Immature natural killer cell (primary cell): Measurements from ENCODE around the gene ZNF610. TPM values are rescaled to one million over a fixed set of nuclear protein-coding genes. Genes with fewer than 3 reads are reported as not detected.
"Not testable (repeated sequence)": the region's sequence is repeated elsewhere in the genome, so short reads cannot be mapped to it uniquely, and the experiment has no call there.

ENCODE experiments used
- DNase-seq, 3 donors: peaks; one replicate each; pipeline ENCODE4 v3.0.0; 2022; ENCODE audit warnings: mixed read lengths in 1 of 3
- H3K27ac Mint-ChIP-seq, 6 donors: one replicate each; pipeline ENCODE4 v1.8.0; 2020; ENCODE audit warnings: mixed read lengths in 6 of 6, mild to moderate bottlenecking in 5 of 6, inconsistent platforms in 4 of 6, moderate library complexity in 3 of 6
- H3K27me3 Mint-ChIP-seq, 3 donors: one replicate each; pipeline ENCODE4 v1.8.0; 2020 to 2021; ENCODE audit warnings: low read depth in 3 of 3, mild to moderate bottlenecking in 3 of 3, mixed read lengths in 3 of 3, moderate library complexity in 3 of 3, inconsistent platforms in 1 of 3
- H3K36me3 Mint-ChIP-seq, 3 donors: one replicate each; pipeline ENCODE4 v1.8.0; 2020; ENCODE audit warnings: mixed read lengths in 3 of 3, inconsistent platforms in 2 of 3, mild to moderate bottlenecking in 2 of 3
- H3K4me1 Mint-ChIP-seq, 2 donors: one replicate each; pipeline ENCODE4 v1.8.0; 2020; ENCODE audit warnings: inconsistent platforms in 2 of 2, mild to moderate bottlenecking in 2 of 2, mixed read lengths in 2 of 2, moderate library complexity in 1 of 2
- H3K4me3 Mint-ChIP-seq, 5 donors: one replicate each; pipeline ENCODE4 v1.8.0; 2020; ENCODE audit warnings: mild to moderate bottlenecking in 5 of 5, mixed read lengths in 5 of 5, inconsistent platforms in 3 of 5, moderate library complexity in 3 of 5
- H3K9me3 Mint-ChIP-seq, 6 donors: one replicate each; pipeline ENCODE4 v1.8.0; 2020; ENCODE audit warnings: mild to moderate bottlenecking in 6 of 6, mixed read lengths in 6 of 6, inconsistent platforms in 4 of 6, moderate library complexity in 3 of 6
- polyA plus RNA-seq, 3 donors: library from polyadenylated mRNA; unstranded; fragments of 300-500 nt; fragmentation: Illumina TruSeq; gene quantifications; one replicate each; pipeline ENCODE4 v1.2.3, GENCODE V29; 2021

The ZNF610 gene
- polyA plus RNA-seq, 3 donors from 2014 or later, result 0.63 to 1.3 TPM; not detected in 1

DNA sequence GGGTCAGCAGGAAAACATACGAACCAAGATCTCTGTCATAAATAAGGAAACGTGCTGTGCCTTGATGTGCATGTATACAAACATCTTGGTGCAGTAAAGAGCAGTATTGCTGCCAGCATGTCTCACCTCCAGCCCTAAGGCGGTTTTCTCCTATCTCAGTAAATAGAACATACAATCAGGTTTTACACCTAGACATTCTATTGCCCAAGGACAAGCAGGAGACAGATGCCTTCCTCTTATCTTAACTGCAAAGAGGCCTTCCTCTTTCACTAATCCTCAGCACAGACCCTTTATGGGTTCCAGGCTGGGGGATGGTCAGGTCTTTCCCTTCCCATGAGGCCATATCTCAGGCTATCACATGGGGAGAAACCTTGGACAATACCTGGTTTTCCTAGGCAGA, 3.0 kb downstream of the ZNF610 start:
- not testable (repeated sequence) for H3K27me3 Mint-ChIP-seq, DNase-seq, H3K36me3 Mint-ChIP-seq, H3K27ac Mint-ChIP-seq, H3K4me3 Mint-ChIP-seq
- peaks cover 7 to 12% (median 11%) of the 10 kb centered on the region in 6 donors for H3K9me3 Mint-ChIP-seq
- H3K4me1 Mint-ChIP-seq, result peaks cover 22 to 24% of the 10 kb centered on the region in 2 donors

GRCh38 chr19:52343548-52343947, 7.5 kb downstream of the ZNF610 start:
- peaks cover 2 to 7% (median 7%) of the 10 kb centered on the region in 3 donors for H3K36me3 Mint-ChIP-seq
- peak overlapping the region in 2 of 6 donors; percentile 3 to 11 for H3K27ac Mint-ChIP-seq

DNA sequence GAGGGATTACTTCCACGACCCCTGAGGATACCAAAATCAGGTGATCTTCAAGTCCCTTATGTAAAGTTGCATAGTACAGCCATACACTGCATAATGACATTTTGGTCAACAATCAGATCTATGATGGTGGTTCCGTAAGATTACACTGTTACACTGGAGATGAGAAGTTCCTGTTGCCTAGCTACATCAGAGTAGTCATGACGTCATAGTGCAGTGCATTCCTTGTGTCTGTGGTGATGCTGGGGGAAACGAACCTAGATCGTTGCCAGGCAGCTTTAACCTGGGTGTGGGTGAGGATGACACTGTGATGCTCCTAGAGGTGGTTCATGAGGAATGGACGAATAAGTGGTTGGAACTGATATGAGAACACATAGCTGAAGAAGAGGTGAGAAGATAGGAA, 9.1 kb downstream of the ZNF610 start:
- Mint-ChIP-seq H3K36me3 (peaks cover 10 to 15% (median 13%) of the 10 kb centered on the region in 3 donors), H3K27me3 (peaks cover 0 to 1% (median 0%) of the 10 kb centered on the region in 3 donors), H3K4me1 (peaks cover 2 to 5% of the 10 kb centered on the region in 2 donors), H3K9me3 (peaks cover 0 to 4% (median 0%) of the 10 kb centered on the region in 6 donors), H3K27ac (no peak overlapping the region), H3K4me3 (no peak overlapping the region)
- no peak for DNase-seq

More at GRCh38 chr19:52343548-52343947, 7.5 kb downstream of the ZNF610 start:
- H3K9me3 Mint-ChIP-seq, result peaks cover 0 to 3% (median 0%) of the 10 kb centered on the region in 6 donors
- DNase-seq, result peak; percentile 46 to 60 (median 55)
- H3K27me3 Mint-ChIP-seq, result no peaks in the 10 kb centered on the region
- peaks cover 2 to 5% of the 10 kb centered on the region in 2 donors for H3K4me1 Mint-ChIP-seq
- no peak overlapping the region for H3K4me3 Mint-ChIP-seq

DNA sequence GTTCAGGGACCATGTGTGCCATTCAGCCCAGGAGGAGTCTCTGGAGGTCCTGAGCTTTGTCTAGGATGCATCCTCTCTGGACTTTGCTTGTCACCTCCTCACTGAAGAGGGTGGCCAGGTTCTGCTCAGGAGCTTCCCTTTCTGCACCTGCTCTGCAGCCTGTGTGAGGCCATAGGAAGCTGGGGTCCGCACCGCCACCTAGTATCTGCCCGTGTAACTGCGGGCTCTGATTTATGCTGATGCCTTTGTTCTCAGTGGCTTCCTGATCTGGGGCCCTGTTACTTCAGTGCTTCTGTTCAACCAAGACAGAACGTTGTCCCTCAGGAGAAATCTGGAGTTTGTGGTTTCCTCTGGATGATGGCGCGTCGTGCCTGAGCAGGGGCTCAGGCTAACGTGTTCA, 15.5 kb downstream of the ZNF610 start:
- DNase-seq, result no peak
- Mint-ChIP-seq H3K9me3 (peaks cover 3 to 33% (median 10%) of the 10 kb centered on the region in 6 donors), H3K27ac (no peak overlapping the region), H3K27me3 (peaks cover 0 to 1% (median 0%) of the 10 kb centered on the region in 3 donors), H3K4me1 (no peaks in the 10 kb centered on the region), H3K4me3 (no peak overlapping the region), H3K36me3 (peaks cover 33 to 56% (median 50%) of the 10 kb centered on the region in 3 donors)

DNA sequence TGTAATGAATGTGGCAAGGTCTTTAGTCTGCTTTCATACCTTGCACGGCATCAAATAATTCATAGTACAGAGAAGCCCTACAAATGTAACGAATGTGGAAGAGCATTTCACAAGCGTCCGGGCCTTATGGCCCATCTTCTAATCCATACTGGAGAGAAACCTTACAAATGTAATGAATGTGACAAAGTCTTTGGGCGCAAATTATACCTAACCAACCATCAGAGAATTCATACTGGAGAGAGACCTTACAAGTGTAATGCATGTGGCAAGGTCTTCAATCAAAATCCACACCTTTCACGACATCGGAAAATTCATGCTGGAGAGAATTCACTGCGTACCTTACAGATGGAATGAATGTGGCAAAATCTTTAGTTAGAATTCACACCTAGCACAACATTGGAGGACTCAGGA, 30.4 kb downstream of the ZNF610 start:
- Mint-ChIP-seq H3K9me3 (peaks cover 34 to 79% (median 66%) of the 10 kb centered on the region in 6 donors), H3K4me3 (no peak overlapping the region), H3K4me1 (peaks cover 13 to 17% of the 10 kb centered on the region in 2 donors), H3K27me3 (peaks cover 10 to 13% (median 12%) of the 10 kb centered on the region in 3 donors), H3K27ac (no peak overlapping the region), H3K36me3 (peaks cover 35 to 40% (median 38%) of the 10 kb centered on the region in 3 donors)
- DNase-seq, result no peak

DNA sequence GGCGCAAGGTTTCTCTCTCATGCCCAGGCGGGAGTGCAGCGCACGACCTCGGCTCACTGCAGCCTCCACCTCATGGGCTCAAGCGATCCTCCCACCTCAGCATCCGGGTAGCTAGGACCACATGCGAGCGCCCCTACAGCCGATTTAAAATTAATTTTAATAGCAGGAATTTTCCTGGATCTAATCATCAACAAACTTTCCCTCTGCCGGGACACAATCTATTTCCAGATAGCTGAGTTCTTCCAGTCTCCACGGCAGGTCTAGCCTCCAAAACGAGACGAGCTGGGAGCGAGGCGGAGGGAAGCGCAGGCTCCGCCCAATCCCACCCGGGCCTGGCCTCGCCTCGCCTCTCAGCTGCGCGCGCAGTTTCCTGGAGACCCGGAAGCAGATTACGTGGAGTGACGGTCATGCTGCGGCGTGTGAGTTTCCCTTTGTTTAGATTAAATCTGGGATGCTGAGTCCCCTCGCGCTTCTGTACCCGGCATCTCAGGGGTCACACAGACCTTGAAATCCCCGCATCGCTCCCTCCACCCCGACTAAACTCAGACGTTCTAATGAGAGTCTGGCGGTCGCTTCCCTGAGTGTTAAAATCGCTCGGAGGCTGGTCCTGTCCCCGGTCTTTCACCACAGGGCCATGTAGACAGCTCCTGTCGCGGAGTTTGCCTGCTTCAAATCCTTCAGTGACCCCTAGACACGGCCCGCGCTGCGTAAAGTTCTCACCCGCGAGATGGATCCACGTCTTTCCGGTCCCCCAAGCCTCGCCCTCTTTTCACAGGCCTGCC, 33.7 kb downstream of the ZNF610 start, which contains the start of gene ZNF880:
Gene ZNF880 (plus strand): TSS at position 365 of the 782 bp plus-strand sequence. CDS start 43 bp downstream, at position 408.
- peak; percentile 88 to 92 (median 90) for DNase-seq
- H3K9me3 Mint-ChIP-seq, result peaks cover 36 to 71% (median 67%) of the 10 kb centered on the region in 6 donors
- H3K27me3 Mint-ChIP-seq, result peaks cover 13% of the 10 kb centered on the region in 3 donors
- peaks cover 13 to 17% of the 10 kb centered on the region in 2 donors for H3K4me1 Mint-ChIP-seq
- H3K4me3 Mint-ChIP-seq, result peak within 1 kb of the TSS; percentile 95 to 98 (median 97)
- peak within 1 kb of the TSS; percentile 98 to 99 (median 99) for H3K27ac Mint-ChIP-seq
- H3K36me3 Mint-ChIP-seq, result peaks cover 43 to 52% (median 52%) of the 10 kb centered on the region in 3 donors

DNA sequence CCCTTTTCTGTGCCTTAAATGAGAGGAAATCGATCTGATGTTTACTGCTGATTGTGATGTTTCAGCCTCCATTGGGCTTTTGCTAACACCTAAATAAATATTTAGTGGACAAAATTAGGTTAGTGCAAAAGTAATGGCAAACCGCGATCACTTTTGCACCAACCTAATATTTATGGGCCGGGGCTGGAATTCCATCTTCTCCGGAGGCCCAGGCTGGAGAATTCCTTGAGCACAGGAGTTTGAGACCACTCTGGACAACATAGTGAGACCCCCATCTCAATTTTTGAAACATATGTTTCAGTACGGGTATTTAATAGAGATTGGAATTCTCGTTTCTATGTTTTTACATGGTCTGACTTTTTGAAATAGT, 34.3 kb downstream of the ZNF610 start:
- Mint-ChIP-seq H3K4me1 (peaks cover 13 to 17% of the 10 kb centered on the region in 2 donors), H3K27me3 (peaks cover 13 to 15% (median 13%) of the 10 kb centered on the region in 3 donors), H3K4me3 (peak overlapping the region; percentile 95 to 98 (median 97)), H3K9me3 (peaks cover 32 to 73% (median 65%) of the 10 kb centered on the region in 6 donors), H3K27ac (peak overlapping the region; percentile 98 to 99 (median 99)), H3K36me3 (peaks cover 47 to 57% (median 55%) of the 10 kb centered on the region in 3 donors)
- no peak for DNase-seq

- Mint-ChIP-seq H3K9me3 (peaks cover 31 to 85% (median 67%) of the 10 kb centered on the region in 6 donors), H3K36me3 (peaks cover 30 to 42% (median 39%) of the 10 kb centered on the region in 3 donors), H3K27me3 (peaks cover 0 to 4% (median 3%) of the 10 kb centered on the region in 3 donors), H3K4me3 (no peak overlapping the region), H3K27ac (peak overlapping the region in 1 of 6 donors; percentile 21), H3K4me1 (peaks cover 0 to 2% of the 10 kb centered on the region in 2 donors)
- DNase-seq, result no peak
Observed at GRCh38 chr19:52391135-52391534, 55.1 kb downstream of the ZNF610 start.

GRCh38 chr19:52397310-52398080, 61.5 kb downstream of the ZNF610 start, which contains the start of gene ZNF528:
Gene ZNF528 (plus strand): TSS chr19:52397849. CDS start chr19:52402014, 4,165 bp downstream.
- peak; percentile 91 to 94 (median 93) for DNase-seq
- Mint-ChIP-seq H3K4me1 (peaks cover 24 to 32% of the 10 kb centered on the region in 2 donors), H3K27ac (peak within 1 kb of the TSS; percentile 86 to 94 (median 92)), H3K9me3 (peaks cover 20 to 46% (median 27%) of the 10 kb centered on the region in 6 donors), H3K36me3 (peaks cover 43 to 76% (median 71%) of the 10 kb centered on the region in 3 donors), H3K4me3 (peak within 1 kb of the TSS; percentile 84 to 95 (median 94)), H3K27me3 (peaks cover 3 to 10% (median 8%) of the 10 kb centered on the region in 3 donors)

DNA sequence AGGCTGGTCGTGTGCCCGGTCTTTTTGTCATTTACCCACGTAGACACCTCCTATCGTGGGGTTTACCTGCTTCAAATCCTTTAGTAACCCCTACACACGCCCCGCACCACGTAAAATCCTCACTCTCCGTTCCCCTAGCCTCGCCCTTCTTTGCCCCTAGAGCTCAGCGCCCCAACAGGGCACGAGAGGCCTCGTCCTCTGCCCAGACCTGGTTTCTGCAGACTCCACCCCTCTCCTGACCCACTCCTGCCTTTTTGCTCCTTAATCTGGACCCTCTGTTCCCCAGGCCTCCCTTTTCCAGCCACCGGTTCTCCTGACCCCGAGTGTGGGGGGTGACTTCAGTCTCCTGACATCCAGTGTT, 62.0 kb downstream of the ZNF610 start:
- Mint-ChIP-seq H3K27me3 (peaks cover 3 to 10% (median 8%) of the 10 kb centered on the region in 3 donors), H3K4me1 (peaks cover 24 to 32% of the 10 kb centered on the region in 2 donors), H3K27ac (peak overlapping the region; percentile 86 to 94 (median 92)), H3K9me3 (peaks cover 20 to 41% (median 26%) of the 10 kb centered on the region in 6 donors), H3K4me3 (peak overlapping the region; percentile 84 to 95 (median 94)), H3K36me3 (peaks cover 45 to 79% (median 71%) of the 10 kb centered on the region in 3 donors)
- no peak for DNase-seq

DNA sequence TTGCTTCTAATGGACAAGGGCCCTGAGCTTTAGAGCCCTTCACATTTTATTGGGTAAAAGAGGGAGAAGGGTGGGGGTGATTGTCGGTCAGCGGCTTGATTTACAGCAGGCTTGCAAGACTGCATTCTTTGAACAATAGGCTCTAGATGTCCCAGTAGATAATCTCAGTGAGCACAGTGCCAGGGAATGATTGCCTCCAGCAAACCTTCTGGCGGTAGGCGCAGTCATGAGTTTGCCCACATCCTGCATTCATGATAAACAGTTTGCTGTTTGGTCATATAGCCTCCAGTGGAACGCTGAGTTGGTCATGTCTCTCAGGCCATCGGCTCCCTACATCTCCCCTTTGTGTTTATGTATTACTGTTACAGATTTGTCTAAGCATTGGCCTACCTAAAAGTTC, 74.2 kb downstream of the ZNF610 start:
- Mint-ChIP-seq H3K4me3 (no peak overlapping the region), H3K36me3 (peaks cover 77 to 88% (median 84%) of the 10 kb centered on the region in 3 donors), H3K27me3 (peaks cover 0 to 3% (median 0%) of the 10 kb centered on the region in 3 donors), H3K9me3 (peaks cover 28 to 76% (median 57%) of the 10 kb centered on the region in 6 donors), H3K4me1 (peaks cover 0 to 2% of the 10 kb centered on the region in 2 donors), H3K27ac (no peak overlapping the region)
- no peak for DNase-seq

DNA sequence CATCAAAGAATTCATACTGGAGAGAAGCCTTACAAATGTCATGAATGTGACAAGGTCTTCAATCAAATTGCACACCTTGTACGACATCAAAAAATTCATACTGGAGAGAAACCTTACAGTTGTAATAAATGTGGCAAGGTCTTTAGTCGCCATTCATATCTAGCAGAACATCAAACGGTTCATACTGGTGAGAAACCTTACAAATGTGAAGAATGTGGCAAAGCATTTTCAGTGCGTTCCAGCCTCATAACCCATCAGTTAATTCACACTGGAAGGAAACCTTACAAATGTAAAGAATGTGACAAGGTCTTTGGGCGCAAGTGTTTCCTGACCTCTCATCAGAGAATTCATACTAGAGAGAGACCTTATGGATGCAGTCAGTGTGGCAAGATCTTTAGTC, 79.7 kb downstream of the ZNF610 start:
- H3K9me3 Mint-ChIP-seq, result peaks cover 24 to 95% (median 87%) of the 10 kb centered on the region in 6 donors
- H3K27ac Mint-ChIP-seq, result no peak overlapping the region
- H3K36me3 Mint-ChIP-seq, result peaks cover 41 to 46% (median 43%) of the 10 kb centered on the region in 3 donors
- DNase-seq, result no peak
- peaks cover 0 to 2% of the 10 kb centered on the region in 2 donors for H3K4me1 Mint-ChIP-seq
- H3K4me3 Mint-ChIP-seq, result no peak overlapping the region
- H3K27me3 Mint-ChIP-seq, result peaks cover 0 to under 1% (median under 1%) of the 10 kb centered on the region in 3 donors
